Measurements from ENCODE around the gene LY6G5C. TPM values are rescaled to one million over a fixed set of nuclear protein-coding genes. Genes with fewer than 3 reads are reported as not detected.
A peak's percentile ranks its signal among the peaks of the same experiment; 100 is the strongest.

LY6G5C gene
- total RNA-seq, 1 donor from 2014 or later: 6.5 TPM

- Mint-ChIP-seq H3K9me3 (ENCODE audit: low read depth) (no peaks in the 10 kb centered on the region), H3K27me3 (no peaks in the 10 kb centered on the region), H3K4me1 (ENCODE audit: low read depth) (peaks cover 14% of the 10 kb centered on the region), H3K36me3 (ENCODE audit: insufficient read depth) (peaks cover 46% of the 10 kb centered on the region), H3K27ac (peak overlapping the region; percentile 56), H3K4me3 (ENCODE audit: low read depth) (peak overlapping the region; percentile 98)
- no peak for DNase-seq (ENCODE audit: low spot score, unreplicated experiment)
- no peak for TF ChIP-seq CTCF (IDR thresholded peaks at IDR 0.05; ENCODE audit: unreplicated experiment)
These were observed 47.1 kb upstream of the LY6G5C start for GRCh38 chr6:31727717-31728671.

GRCh38 chr6:31727034-31727716, 46.3 kb upstream of the LY6G5C start:
- no peak for DNase-seq (ENCODE audit: low spot score, unreplicated experiment)
- H3K9me3 Mint-ChIP-seq (ENCODE audit: low read depth): no peaks in the 10 kb centered on the region
- H3K27me3 Mint-ChIP-seq: no peaks in the 10 kb centered on the region
- no peak for TF ChIP-seq CTCF (IDR thresholded peaks at IDR 0.05; ENCODE audit: unreplicated experiment)
- peaks cover 14% of the 10 kb centered on the region for H3K4me1 Mint-ChIP-seq (ENCODE audit: low read depth)
- H3K27ac Mint-ChIP-seq: no peak overlapping the region
- H3K36me3 Mint-ChIP-seq (ENCODE audit: insufficient read depth): peaks cover 44% of the 10 kb centered on the region
- peak overlapping the region; percentile 61 for H3K4me3 Mint-ChIP-seq (ENCODE audit: low read depth)

GRCh38 chr6:31725502-31726350, 44.9 kb upstream of the LY6G5C start:
- Mint-ChIP-seq H3K4me1 (ENCODE audit: low read depth) (peaks cover 14% of the 10 kb centered on the region), H3K9me3 (ENCODE audit: low read depth) (no peaks in the 10 kb centered on the region), H3K27ac (peak overlapping the region; percentile 3), H3K36me3 (ENCODE audit: insufficient read depth) (peaks cover 35% of the 10 kb centered on the region), H3K4me3 (ENCODE audit: low read depth) (no peak overlapping the region), H3K27me3 (no peaks in the 10 kb centered on the region)
- DNase-seq (ENCODE audit: low spot score, unreplicated experiment): no peak
- TF ChIP-seq CTCF (IDR thresholded peaks at IDR 0.05; ENCODE audit: unreplicated experiment): no peak

GRCh38 chr6:31723980-31724691, 43.3 kb upstream of the LY6G5C start:
- no peaks in the 10 kb centered on the region for H3K27me3 Mint-ChIP-seq
- no peak for DNase-seq (ENCODE audit: low spot score, unreplicated experiment)
- peaks cover 28% of the 10 kb centered on the region for H3K36me3 Mint-ChIP-seq (ENCODE audit: insufficient read depth)
- no peak overlapping the region for H3K4me3 Mint-ChIP-seq (ENCODE audit: low read depth)
- H3K27ac Mint-ChIP-seq: peak overlapping the region; percentile 74
- TF ChIP-seq CTCF (IDR thresholded peaks at IDR 0.05; ENCODE audit: unreplicated experiment): no peak
- no peaks in the 10 kb centered on the region for H3K9me3 Mint-ChIP-seq (ENCODE audit: low read depth)
- H3K4me1 Mint-ChIP-seq (ENCODE audit: low read depth): peaks cover 7% of the 10 kb centered on the region
